Nephron (organoid): ENCODE measurements around the gene KDM7A.

Source experiments
- H3K27ac Mint-ChIP-seq, 3 experiments: 2 replicates each; pipeline ENCODE4 v1.8.0; 2020; ENCODE audit warnings: mixed read lengths in 3 of 3, mild to moderate bottlenecking in 2 of 3, moderate library complexity in 1 of 3
- H3K27me3 Mint-ChIP-seq: 2 replicates; pipeline ENCODE4 v1.8.0; 2021; ENCODE audit warnings: low read depth, mild to moderate bottlenecking, moderate library complexity, mixed read lengths
- H3K36me3 Mint-ChIP-seq: 2 replicates; pipeline ENCODE4 v1.8.0; 2020; ENCODE audit warnings: low read depth, mixed read lengths
- H3K4me1 Mint-ChIP-seq: 2 replicates; pipeline ENCODE4 v1.8.0; 2020; ENCODE audit warnings: mixed read lengths
- H3K4me3 Mint-ChIP-seq, 3 experiments: 2 replicates each; pipeline ENCODE4 v1.8.0; 2020; ENCODE audit warnings: mild to moderate bottlenecking in 3 of 3, mixed read lengths in 3 of 3, moderate library complexity in 2 of 3
- H3K9me3 Mint-ChIP-seq: 2 replicates; pipeline ENCODE4 v1.8.0; 2020; ENCODE audit warnings: mixed read lengths
- CTCF ChIP-seq, 3 experiments: fragments of 200-600 bp; sonication (generic); IDR thresholded peaks; one replicate each; pipeline ENCODE4 v1.5.0; 2021; ENCODE audit warnings: antibody characterized with exemption in 3 of 3; ENCODE audit not compliant: unreplicated experiment in 3 of 3

Gene KDM7A

GRCh38 chr7:140036224-140036962 is 140.4 kb downstream of the KDM7A start:
- Mint-ChIP-seq H3K4me1 (peaks cover 10% of the 10 kb centered on the region), H3K9me3 (no peaks in the 10 kb centered on the region), H3K4me3 (no peak overlapping the region), H3K27me3 (peaks cover 7% of the 10 kb centered on the region), H3K27ac (no peak overlapping the region), H3K36me3 (no peaks in the 10 kb centered on the region)
- no peak for TF ChIP-seq CTCF (IDR thresholded peaks at IDR 0.05; ENCODE audit: unreplicated experiment in 3 of 3)

- H3K36me3 Mint-ChIP-seq, result no peaks in the 10 kb centered on the region
- peaks cover 7% of the 10 kb centered on the region for H3K4me1 Mint-ChIP-seq
- TF ChIP-seq CTCF (IDR thresholded peaks at IDR 0.05; ENCODE audit: unreplicated experiment in 3 of 3), result no peak
- H3K9me3 Mint-ChIP-seq, result no peaks in the 10 kb centered on the region
- no peak overlapping the region for H3K27ac Mint-ChIP-seq
- H3K27me3 Mint-ChIP-seq, result peaks cover 7% of the 10 kb centered on the region
- H3K4me3 Mint-ChIP-seq, result no peak overlapping the region
These were observed 141.2 kb downstream of the KDM7A start for GRCh38 chr7:140035400-140036223.
